Measurements from ENCODE around the gene CCL14.

- TF ChIP-seq EZH2 (IDR thresholded peaks at IDR 0.05; ENCODE audit: low read length), result no peak
- no peak for TF ChIP-seq CTCF (optimal IDR thresholded peaks at IDR 0.05 in 1 of 3, IDR thresholded peaks at IDR 0.05 in 1 of 3, conservative IDR thresholded peaks at IDR 0.05 in 1 of 3; ENCODE audit: extremely low read depth in 1 of 3, insufficient read depth in 2 of 3, low read length in 3 of 3)
These were observed 44.4 kb upstream of the CCL14 start for GRCh38 chr17:36030956-36031355.
